Posterior vena cava (tissue), 2 donors: ENCODE results near the gene MRPS35. TPM values are rescaled to one million over a fixed set of nuclear protein-coding genes. Genes with fewer than 3 reads are reported as not detected.

Experiments
- DNase-seq: peaks from one replicate; pipeline ENCODE4 v3.0.0-alpha.2; 2020; ENCODE audit warnings: low spot score
- intact Hi-C, 2 donors: fragments of 100-400 bp; cut with DNase I; formaldehyde crosslinking; loops; one replicate each; pipeline versions ENCODE4 v1.14.1 to v1.14.2; 2022 to 2023
- total RNA-seq, 2 donors: library from RNA; stranded (reverse); fragmentation: NEBNext Ultra II Directional; extraction: Animal tissue kit (Norgen Biotek cat#: 25700); gene quantifications; one replicate each; pipeline ENCODE4 v1.2.1, GENCODE V29; 2021
- donor health status: DM: yes; HTN: yes; CAD: no.
- donor health status: DM: yes; HTN: yes; CAD: no.

Gene MRPS35
- total RNA-seq, 2 donors from 2014 or later = 29.7 TPM

DNA sequence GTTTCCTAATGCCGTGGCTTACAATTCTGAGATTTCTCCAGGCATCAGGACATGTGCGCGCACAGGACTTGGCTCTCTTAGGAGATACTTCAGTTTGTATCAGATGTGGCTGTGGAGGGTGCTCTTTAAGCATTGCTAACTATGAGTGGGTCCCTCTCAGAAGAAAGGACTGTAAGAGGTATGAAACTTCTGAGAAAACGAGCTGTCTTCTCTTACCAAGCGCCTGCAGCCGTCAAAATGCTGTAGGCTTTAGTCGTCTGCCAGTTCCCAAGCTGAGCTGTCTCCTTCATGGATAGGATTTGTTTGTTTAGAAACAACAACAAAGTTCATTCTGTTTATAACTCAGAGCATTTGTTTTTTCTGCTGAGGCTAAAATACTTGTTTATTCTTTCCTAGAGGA, 85.5 kb downstream of the MRPS35 start:
- DNase-seq = no peak
- intact Hi-C loops = no loop called here

DNA sequence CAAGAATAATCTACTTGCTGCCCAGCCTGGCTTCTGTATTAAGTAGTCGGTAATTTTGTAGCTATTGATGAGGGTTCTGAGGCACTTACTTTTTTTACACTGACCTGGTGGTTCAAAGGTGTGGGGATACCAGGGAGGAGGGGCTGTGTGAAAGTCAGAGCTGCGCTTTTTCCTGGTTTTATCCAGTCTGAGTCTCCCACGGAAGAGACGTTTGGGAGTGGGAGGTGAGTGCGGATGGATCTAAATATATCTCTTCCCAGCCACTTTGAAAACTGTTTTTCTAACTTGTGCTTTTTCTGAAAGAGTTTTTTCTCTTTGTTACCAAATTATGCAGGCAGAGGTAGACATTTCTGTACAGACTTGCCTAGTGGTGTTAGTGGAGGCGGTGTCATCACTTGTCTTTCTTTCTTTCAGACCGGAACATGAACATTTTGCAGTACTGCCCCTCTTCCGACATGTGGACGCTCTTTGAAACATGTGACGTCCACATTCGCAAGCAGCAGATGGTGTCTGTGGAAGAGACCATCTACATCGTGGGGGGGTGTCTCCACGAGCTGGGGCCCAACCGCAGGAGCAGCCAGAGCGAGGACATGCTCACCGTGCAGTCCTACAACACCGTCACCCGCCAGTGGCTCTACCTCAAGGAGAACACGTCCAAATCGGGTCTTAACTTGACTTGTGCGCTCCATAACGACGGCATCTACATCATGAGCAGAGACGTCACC, 86.8 kb downstream of the MRPS35 start:
- no peak for DNase-seq

GRCh38 chr12:27800819-27801218, 90.2 kb downstream of the MRPS35 start:
- intact Hi-C loops = no loop called here
- no peak for DNase-seq

More for the DNA sequence above, 86.8 kb downstream of the MRPS35 start:
- intact Hi-C loops = no loop called here

- no peak for DNase-seq
- intact Hi-C loops = no loop called here
Measured at GRCh38 chr12:27801630-27802029, 91.0 kb downstream of the MRPS35 start.

- intact Hi-C loops = no loop called here
Measured at GRCh38 chr12:27802511-27802910, 91.9 kb downstream of the MRPS35 start.

DNA sequence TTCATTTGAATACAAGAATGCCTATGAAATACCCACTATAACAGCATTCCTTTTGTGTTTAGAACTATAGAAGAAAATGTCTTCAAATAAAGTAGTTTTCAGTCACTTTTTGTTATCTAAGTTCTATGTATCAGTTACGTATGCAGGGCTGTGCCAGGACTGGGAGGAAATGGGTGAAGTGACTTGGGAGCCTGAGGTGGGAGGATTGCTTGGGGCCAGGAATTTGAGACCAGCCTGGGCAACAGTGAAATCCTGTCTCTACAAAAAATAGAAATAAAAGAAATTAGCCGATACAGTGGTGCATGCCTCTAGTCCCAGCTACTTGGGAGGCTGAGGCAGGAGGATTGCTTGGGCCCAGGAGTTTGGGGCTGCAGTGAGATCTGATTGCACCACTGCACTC, 92.3 kb downstream of the MRPS35 start:
- intact Hi-C loops = no loop called here

More at GRCh38 chr12:27802511-27802910, 91.9 kb downstream of the MRPS35 start:
- no peak for DNase-seq

GRCh38 chr12:27805238-27805637, 94.6 kb downstream of the MRPS35 start:
- DNase-seq = no peak
- intact Hi-C loops = no loop called here

More for the DNA sequence above, 92.3 kb downstream of the MRPS35 start:
- no peak for DNase-seq

Other genes with a start within 250 kb of the MRPS35 start
- gene PPFIBP1, start 186.6 kb upstream of the MRPS35 start, total RNA-seq = 100 to 1,000 TPM in 1 of 2 donors, 10 to 100 TPM in 1; 77.5 to 105 TPM
- 1 to 10 TPM; 1.5 to 2.7 TPM for gene REP15, start 14.4 kb upstream of the MRPS35 start, total RNA-seq
- 10 to 100 TPM; 48.2 to 48.9 TPM for gene KLHL42, start 69.4 kb downstream of the MRPS35 start, total RNA-seq
- not detected for gene MANSC4, start 69.4 kb downstream of the MRPS35 start, total RNA-seq